Ovary (tissue), 9 donors: ENCODE measurements around the gene TREML1. TPM values are rescaled to one million over a fixed set of nuclear protein-coding genes. Genes with fewer than 3 reads are reported as not detected.

Experiments used
- DNase-seq, 5 donors: peaks; one replicate each; pipeline ENCODE4 v3.0.0-alpha.2; 2019 to 2020
- H3K27ac ChIP-seq, 2 donors: fragments of 200-600 bp; one replicate each; pipeline versions ENCODE4 v1.5.1 to v1.8.0; 2019 to 2022
- H3K27me3 ChIP-seq: fragments of 200-600 bp; one replicate; pipeline ENCODE4 v1.8.0; 2022
- H3K36me3 ChIP-seq: fragments of 200-600 bp; sonication (generic); one replicate; pipeline ENCODE4 v1.5.1; 2019
- H3K4me1 ChIP-seq: one replicate; pipeline ENCODE4 v1.8.1; 2013; ENCODE audit warnings: mild to moderate bottlenecking, moderate library complexity; ENCODE audit not compliant: insufficient read depth
- H3K4me3 ChIP-seq: fragments of 200-600 bp; sonication (generic); one replicate; pipeline ENCODE4 v1.5.1; 2017
- H3K9me3 ChIP-seq, 2 donors: fragments of 200-600 bp in 1 of 2; sonication (generic) in 1 of 2; one replicate each; pipeline versions ENCODE4 v1.5.1 to v1.8.1; 2013 to 2019; ENCODE audit warnings: mild to moderate bottlenecking in 1 of 2, moderate library complexity in 1 of 2
- EP300 ChIP-seq: sonication (generic); formaldehyde crosslinking; IDR thresholded peaks from one replicate; pipeline ENCODE4 v1.6.1; 2017; ENCODE audit warnings: antibody characterized with exemption
- POLR2A ChIP-seq: fragments of 450-650 bp; IDR thresholded peaks from one replicate; pipeline ENCODE4 v1.6.1; 2017; ENCODE audit warnings: antibody characterized with exemption, mild to moderate bottlenecking, moderate library complexity
- WGBS, 3 donors: extraction: QIAGEN DNeasy Blood & Tissue Kit in 1 of 3; methylation state at CpG; one replicate each; pipeline versions ENCODE4 v1.1.5 to v1.1.7; 2013 to 2017; 5-methylcytosine and 5-hydroxymethylcytosine counted together
- intact Hi-C, 4 donors: fragments of 100-400 bp; cut with DNase I; formaldehyde crosslinking; loops; one replicate each; pipeline versions ENCODE4 v1.11.0 to v1.15.1; 2022 to 2023
- polyA plus RNA-seq, 2 donors: library from polyadenylated mRNA; stranded (reverse); fragments of 200-250 nt in 1 of 2; fragments of 350-450 nt in 1 of 2; fragmentation: Illumina TruSeq in 1 of 2; extraction: RNeasy Lipid Tissue Mini Kit (QIAGEN cat#74804) in 1 of 2; gene quantifications; one replicate each; pipeline ENCODE4 v1.2.3, GENCODE V29; 2013 to 2014
- total RNA-seq, 7 donors: library from RNA; depleted of rRNA in 2 of 7; stranded (reverse); fragments of >200 nt in 2 of 7; fragmentation: NEBNext Ultra II Directional in 3 of 7; extraction: Animal tissue kit (Norgen Biotek cat#: 25700) in 3 of 7; gene quantifications; one replicate each; pipeline versions ENCODE4 v1.1.0 to v1.2.4, GENCODE V29; 2016 to 2023
- TF ChIP-seq, protein P1 (sequence below), 3 donors: fragments of 450-650 bp in 2 of 3; fragments of 200-600 bp in 1 of 3; IDR thresholded peaks; one replicate each; pipeline versions ENCODE4 v1.5.1 to v1.8.0; 2016 to 2022; ENCODE audit warnings: antibody characterized with exemption in 3 of 3, mild to moderate bottlenecking in 1 of 3
- donor health status: DM: no; HTN: no; CAD: no; lungs with moderate emphysema.
- donor health status: DM: no; HTN: no; CAD: no.
- donor health status: Bipolar disorder and iron deficiency.
- donor health status: DM: yes; HTN: yes; CAD: no.
- donor health status: DM: no; HTN: no; CAD: no.
- donor health status: DM: yes; HTN: yes; CAD: no.

Gene TREML1
- total and polyA plus RNA-seq, 9 donors, result 0.16 to 3.8 (median 0.38) TPM; not detected in 5

DNA sequence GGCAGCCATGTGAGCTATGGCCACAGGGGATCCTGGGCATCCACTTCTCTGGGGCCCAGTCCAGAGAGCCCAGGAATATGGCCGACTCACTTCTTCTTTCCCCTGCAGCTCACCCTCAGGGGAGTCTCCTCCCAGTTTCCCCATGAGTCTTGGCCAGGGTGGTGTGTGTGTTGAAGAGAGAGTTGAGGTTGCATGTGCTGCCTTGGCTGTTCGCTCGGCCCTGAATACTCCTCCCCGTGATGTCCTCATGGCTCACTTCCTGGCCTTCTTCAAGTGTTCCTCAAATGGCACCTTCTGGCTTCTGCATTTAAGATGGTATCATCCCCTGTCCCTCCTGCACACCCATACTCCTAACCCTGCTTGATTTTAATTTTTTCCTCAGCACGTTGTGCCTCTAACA, 3.2 kb upstream of the TREML1 start:
- no peaks in the 10 kb centered on the region for H3K27me3 ChIP-seq
- H3K36me3 ChIP-seq, result no peaks in the 10 kb centered on the region
- no peak for TF ChIP-seq POLR2A
- no peak for TF ChIP-seq EP300
- TF ChIP-seq, protein P1, sequence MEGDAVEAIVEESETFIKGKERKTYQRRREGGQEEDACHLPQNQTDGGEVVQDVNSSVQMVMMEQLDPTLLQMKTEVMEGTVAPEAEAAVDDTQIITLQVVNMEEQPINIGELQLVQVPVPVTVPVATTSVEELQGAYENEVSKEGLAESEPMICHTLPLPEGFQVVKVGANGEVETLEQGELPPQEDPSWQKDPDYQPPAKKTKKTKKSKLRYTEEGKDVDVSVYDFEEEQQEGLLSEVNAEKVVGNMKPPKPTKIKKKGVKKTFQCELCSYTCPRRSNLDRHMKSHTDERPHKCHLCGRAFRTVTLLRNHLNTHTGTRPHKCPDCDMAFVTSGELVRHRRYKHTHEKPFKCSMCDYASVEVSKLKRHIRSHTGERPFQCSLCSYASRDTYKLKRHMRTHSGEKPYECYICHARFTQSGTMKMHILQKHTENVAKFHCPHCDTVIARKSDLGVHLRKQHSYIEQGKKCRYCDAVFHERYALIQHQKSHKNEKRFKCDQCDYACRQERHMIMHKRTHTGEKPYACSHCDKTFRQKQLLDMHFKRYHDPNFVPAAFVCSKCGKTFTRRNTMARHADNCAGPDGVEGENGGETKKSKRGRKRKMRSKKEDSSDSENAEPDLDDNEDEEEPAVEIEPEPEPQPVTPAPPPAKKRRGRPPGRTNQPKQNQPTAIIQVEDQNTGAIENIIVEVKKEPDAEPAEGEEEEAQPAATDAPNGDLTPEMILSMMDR (IDR thresholded peaks at IDR 0.05), result no peak
- 85 to 89% (median 85%) methylated on average over 5 of the region's 5 CpGs for WGBS, 3 donors
- no peaks in the 10 kb centered on the region for H3K4me1 ChIP-seq
- no peak for DNase-seq
- H3K9me3 ChIP-seq, result no peaks in the 10 kb centered on the region
- intact Hi-C loops, result no loop called here
- no peak overlapping the region for H3K4me3 ChIP-seq
- no peak overlapping the region for H3K27ac ChIP-seq

DNA sequence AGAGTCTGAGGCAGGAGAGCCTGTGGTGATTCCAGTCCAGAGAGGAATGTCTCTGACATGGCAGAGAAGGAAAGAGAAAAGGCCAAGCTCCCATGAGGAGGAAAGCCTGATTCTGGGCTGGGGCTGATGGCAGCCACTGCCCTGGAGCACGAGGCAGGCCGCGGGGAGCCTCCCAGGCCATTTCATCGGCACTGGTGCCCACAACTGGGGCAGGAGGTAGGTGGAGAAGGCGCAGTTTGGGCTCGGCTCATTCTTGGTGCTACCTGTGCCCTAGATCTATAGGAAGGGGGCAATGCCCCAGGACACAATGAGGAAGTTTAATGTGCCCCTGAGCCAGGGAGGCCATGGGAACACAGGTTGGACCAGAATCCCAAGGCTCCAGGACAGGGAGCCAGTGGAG, 2.6 kb upstream of the TREML1 start:
- no peaks in the 10 kb centered on the region for H3K27me3 ChIP-seq
- TF ChIP-seq POLR2A (no peak), EP300 (no peak)
- TF ChIP-seq, protein P1 (IDR thresholded peaks at IDR 0.05), result no peak
- 95 to 98% (median 96%) methylated on average over 6 of the region's 6 CpGs for WGBS, 3 donors
- no peaks in the 10 kb centered on the region for H3K4me1 ChIP-seq
- intact Hi-C loops, result no loop called here
- no peaks in the 10 kb centered on the region for H3K36me3 ChIP-seq
- no peaks in the 10 kb centered on the region for H3K9me3 ChIP-seq
- H3K4me3 ChIP-seq, result no peak overlapping the region
- no peak for DNase-seq
- H3K27ac ChIP-seq, result no peak overlapping the region

DNA sequence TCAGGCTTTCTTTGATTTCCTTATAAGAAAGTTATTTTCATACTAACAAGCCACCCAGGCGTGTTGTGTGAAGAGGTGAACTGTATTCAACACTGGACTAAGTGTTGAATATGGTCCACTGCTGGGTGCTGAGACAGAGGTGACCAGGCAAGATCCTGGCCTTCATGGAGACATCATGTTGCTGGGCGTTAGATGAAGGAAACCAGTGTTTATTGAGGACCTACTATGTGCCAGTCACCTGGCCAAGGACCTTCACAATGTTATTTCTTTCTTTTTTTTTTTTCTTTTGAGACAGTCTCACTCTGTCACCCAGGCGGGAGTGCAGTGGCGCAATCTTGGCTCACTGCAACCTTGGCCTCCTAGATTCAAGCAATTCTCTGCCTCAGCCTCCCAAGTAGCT, 1.9 kb upstream of the TREML1 start:
- Histone ChIP-seq H3K4me3 (no peak overlapping the region), H3K4me1 (no peaks in the 10 kb centered on the region), H3K27me3 (no peaks in the 10 kb centered on the region), H3K36me3 (no peaks in the 10 kb centered on the region), H3K9me3 (no peaks in the 10 kb centered on the region), H3K27ac (no peak overlapping the region)
- intact Hi-C loops, result no loop called here
- 95 to 99% (median 96%) methylated on average over 4 of the region's 4 CpGs for WGBS, 3 donors
- TF ChIP-seq POLR2A (no peak), EP300 (no peak)
- TF ChIP-seq, protein P1 (IDR thresholded peaks at IDR 0.05), result no peak
- no peak for DNase-seq

DNA sequence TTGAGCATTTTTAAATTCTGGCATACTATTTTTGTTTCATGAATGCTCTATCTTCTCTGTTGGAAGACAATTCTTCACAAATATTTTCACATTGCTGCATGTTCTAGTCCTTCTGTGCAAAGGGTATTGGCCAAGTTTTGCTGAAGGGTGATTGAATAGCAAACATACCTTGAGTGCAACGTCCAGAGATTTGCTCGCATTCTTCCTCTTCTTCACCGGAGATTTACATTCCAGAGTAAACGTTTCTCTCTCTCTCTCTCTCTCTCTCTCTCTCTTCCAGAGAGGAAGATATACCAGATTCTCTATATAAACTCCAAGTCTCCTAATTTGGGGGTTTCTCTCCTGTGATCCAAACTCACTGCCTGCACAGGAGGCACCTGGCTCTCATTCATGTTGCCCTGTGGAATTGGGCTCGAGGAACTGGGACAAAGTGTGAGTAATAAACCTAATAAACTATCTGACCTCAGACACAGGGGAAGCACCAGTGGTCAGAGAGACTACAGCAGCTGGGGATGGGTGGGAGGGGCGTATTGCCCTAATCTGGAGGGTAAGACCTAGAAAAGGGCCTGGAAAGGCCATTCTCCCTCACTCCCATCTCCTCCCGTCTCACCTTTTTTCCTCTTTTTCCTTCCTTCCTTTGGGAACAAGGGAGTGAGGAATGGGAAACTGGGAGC, 1.1 kb upstream of the TREML1 start:
- no peak overlapping the region for H3K4me3 ChIP-seq
- intact Hi-C loops, result no loop called here
- no peaks in the 10 kb centered on the region for H3K9me3 ChIP-seq
- no peaks in the 10 kb centered on the region for H3K27me3 ChIP-seq
- 9 to 25% (median 12%) methylated on average over 7 of the region's 7 CpGs for WGBS, 3 donors
- no peak for TF ChIP-seq POLR2A
- TF ChIP-seq, protein P1 (IDR thresholded peaks at IDR 0.05), result no peak
- TF ChIP-seq EP300, result no peak
- no peaks in the 10 kb centered on the region for H3K4me1 ChIP-seq
- no peak overlapping the region for H3K27ac ChIP-seq
- DNase-seq, result no peak
- H3K36me3 ChIP-seq, result no peaks in the 10 kb centered on the region
